ENCODE measurements around the gene SRXN1.

- TF ChIP-seq, protein P1, sequence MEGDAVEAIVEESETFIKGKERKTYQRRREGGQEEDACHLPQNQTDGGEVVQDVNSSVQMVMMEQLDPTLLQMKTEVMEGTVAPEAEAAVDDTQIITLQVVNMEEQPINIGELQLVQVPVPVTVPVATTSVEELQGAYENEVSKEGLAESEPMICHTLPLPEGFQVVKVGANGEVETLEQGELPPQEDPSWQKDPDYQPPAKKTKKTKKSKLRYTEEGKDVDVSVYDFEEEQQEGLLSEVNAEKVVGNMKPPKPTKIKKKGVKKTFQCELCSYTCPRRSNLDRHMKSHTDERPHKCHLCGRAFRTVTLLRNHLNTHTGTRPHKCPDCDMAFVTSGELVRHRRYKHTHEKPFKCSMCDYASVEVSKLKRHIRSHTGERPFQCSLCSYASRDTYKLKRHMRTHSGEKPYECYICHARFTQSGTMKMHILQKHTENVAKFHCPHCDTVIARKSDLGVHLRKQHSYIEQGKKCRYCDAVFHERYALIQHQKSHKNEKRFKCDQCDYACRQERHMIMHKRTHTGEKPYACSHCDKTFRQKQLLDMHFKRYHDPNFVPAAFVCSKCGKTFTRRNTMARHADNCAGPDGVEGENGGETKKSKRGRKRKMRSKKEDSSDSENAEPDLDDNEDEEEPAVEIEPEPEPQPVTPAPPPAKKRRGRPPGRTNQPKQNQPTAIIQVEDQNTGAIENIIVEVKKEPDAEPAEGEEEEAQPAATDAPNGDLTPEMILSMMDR (IDR thresholded peaks at IDR 0.05 in 2 of 3, conservative IDR thresholded peaks at IDR 0.05 in 1 of 3; ENCODE audit: borderline replicate concordance in 1 of 3, insufficient read depth in 1 of 3, low read depth in 2 of 3, low read length in 2 of 3): no peak
- no peak for TF ChIP-seq REST (IDR thresholded peaks at IDR 0.05; ENCODE audit: low read depth)
- TF ChIP-seq ZNF274 (IDR thresholded peaks at IDR 0.05; ENCODE audit: low read depth, low read length): no peak
- no peak for TF ChIP-seq SRF (IDR thresholded peaks at IDR 0.05; ENCODE audit: low read depth)
- TF ChIP-seq TCF7L2 (IDR thresholded peaks at IDR 0.05; ENCODE audit: borderline replicate concordance, extremely low read depth, insufficient read depth, insufficient read length): no peak
- no peak for TF ChIP-seq EGR1 (IDR thresholded peaks at IDR 0.05; ENCODE audit: low read depth)
- TF ChIP-seq POLR2AphosphoS5 (IDR thresholded peaks at IDR 0.05; ENCODE audit: low read depth, low read length): no peak
- no peak for TF ChIP-seq EZH2phosphoT487 (IDR thresholded peaks at IDR 0.05; ENCODE audit: borderline replicate concordance)
- no peak for TF ChIP-seq POLR2A (IDR thresholded peaks at IDR 0.05; ENCODE audit: borderline replicate concordance, extremely low read depth, insufficient read depth, insufficient read length)
- TF ChIP-seq SP1 (IDR thresholded peaks at IDR 0.05; ENCODE audit: low read depth): no peak
Measured at GRCh38 chr20:597560-597959, 55.4 kb downstream of the SRXN1 start.
